Stimulated activated CD4-positive, alpha-beta T cell treated with anti-CD3 and anti-CD28 coated beads, Interleukin-4, amount 100 ng/mL, for 48 hours (primary cell): ENCODE results near the gene ITPRIP.

ENCODE experiments used
- DNase-seq, 2 donors: peaks; one replicate each; pipeline ENCODE4 v3.0.0-alpha.2; 2020; ENCODE audit warnings: low read depth in 2 of 2

ITPRIP gene

DNA sequence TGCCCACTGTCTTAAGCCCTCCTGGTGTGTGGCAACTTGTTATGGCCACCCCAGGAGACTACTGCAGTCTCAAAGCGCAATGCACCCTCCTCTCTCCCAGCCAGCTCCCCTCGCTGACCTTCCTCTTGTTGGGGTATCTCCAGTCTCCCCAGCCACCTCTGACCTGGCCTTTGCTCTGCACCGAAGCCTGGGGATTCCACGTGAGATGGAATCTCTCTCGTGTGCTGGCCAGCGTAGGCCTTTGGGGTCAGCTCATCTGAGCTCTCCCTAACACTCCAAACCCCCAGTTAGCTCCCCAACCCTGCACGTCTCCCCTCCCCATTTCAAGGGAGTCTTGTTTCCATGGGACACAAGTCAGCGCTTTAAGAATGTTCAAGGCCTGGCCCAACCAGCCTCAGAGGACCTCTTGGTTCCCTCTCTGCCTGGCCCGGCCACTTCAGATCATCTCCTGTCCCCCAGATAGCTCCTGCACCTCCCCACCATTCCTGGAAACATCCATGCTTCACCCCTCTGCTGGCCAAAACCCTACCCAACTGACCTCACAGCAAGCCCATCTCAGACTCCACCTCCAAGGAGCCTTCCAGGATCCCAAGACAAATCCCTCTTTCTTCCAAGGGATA is 11.2 kb downstream of the ITPRIP start:
- DNase-seq, result no peak

DNA sequence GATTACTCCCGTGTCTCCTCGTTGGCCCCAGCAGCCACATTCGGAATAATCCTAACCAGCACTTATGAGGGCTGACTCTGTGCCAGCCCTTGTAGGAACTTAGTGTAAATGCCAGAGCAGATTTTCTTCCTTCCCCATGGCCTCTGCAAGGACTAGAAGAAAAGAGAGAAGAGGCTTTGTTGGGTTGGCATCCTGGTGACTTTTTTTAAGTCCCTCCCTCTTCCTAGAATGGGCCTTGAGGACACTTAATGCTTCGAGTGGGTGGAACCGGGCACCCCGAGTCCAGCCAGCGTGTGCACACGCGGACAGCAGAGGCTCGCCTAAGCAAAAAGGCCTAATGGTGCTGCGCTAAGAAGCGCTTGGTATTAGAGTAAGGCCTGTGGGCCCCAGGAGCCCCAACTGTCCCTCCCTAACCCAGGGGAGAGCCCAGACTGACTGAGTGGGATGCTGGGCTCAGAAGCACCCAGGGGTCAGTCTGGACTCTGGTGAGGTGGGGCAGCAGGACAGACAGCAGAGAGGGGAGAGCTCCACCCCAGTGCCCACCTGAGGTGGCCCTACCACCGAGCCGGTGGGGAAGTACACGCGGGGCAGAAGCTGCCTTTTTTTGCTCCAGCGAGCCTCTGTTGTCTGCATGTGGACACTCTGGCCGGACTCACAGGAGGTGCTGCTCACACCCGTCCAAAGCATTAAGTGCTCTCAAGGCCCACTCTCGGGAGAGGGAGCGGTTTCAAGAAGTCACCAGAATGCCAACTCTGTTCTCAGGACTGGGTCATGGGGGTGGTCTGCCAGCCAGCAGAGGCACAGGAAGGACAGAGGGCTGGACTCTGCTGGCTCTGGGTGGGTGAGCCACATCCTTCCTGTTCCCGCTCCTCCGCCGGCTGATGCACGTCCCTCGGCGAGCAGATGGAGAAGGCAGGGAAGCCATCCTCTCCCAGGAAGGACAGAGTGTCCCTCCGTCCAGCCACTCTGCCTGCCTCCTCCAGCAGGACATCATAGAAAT is 12.5 kb downstream of the ITPRIP start:
- no peak for DNase-seq

DNA sequence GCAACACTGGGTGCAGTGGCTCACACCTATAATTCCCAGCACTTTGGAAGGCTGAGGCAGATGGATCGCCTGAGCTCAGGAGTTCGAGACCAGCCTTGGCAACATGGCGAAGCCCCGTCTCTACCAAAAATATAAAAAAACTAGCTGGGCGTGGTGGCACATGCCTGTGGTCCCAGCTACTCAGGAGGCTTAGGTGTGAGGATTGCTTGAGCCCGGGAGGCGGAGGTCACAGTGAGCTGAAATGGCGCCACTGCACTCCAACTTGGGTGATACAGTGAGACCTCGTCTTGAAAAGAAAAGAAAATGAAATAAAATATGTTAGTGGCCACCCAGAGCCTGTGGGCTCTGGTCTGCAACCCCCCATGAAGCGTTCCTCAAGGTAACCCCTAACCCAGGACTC is 13.3 kb downstream of the ITPRIP start:
- DNase-seq, result no peak

DNA sequence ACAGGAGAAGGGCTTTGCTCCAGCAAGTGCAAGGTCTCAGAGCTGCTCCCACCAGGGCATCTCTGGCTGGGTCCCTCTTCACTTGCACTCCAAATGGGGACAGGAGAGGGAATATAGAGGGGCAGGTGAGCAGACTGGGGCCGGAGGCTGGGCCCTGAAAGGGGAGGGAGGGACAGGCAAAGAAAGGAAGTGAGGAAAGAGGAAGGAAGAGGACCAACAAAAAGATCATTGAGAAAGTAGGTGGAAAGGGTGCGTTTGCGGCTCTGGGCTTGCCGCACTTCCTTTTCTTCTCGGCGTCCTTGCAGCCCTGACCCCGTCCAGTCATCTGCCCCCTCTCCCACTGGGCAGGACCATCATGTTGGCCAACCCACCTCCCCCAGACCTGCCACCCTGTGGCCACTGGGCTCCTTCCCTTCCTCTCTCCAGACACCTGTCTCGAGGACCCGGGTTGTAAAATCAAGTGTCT is 14.0 kb downstream of the ITPRIP start:
- no peak for DNase-seq

DNA sequence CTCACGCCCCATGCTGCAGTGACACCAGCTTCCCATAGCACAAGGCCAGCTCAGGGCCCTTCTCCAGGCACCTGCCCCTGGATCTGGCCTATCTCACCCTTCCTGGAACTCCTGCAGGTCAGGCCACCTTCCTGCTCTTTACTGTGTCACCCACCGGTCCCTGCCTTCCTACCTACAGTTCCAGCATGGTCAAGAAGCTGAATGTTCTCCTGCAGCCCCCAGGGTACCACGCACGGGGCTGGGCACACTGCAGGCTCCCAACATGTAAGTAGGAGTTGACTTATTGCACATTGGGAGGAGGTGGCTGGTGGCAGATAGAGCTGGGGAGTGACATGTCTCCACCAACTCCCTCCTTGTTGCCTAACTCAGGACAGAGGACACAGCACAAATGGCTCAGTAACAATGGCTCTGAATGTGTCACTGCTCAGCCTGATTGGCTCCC is 14.5 kb downstream of the ITPRIP start:
- no peak for DNase-seq

DNA sequence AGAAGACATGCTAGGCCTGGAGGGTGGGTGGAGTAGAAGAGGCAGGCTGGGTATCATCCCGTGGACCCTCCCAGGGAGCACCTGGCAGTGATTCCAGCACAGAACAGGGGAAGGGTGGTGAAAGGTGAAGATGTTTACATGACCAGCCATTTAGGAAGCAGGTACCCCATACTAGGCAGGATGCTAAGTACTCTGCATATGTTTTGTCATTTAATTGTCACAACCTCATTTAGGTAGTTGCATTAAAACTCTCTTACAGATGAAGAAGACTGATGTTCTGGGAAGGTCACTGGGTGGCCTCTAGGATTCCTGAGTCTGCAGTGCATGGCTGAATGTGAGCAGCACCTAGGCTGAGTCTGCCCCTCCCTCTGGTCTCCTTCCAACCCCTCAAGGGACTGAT is 15.2 kb downstream of the ITPRIP start:
- no peak for DNase-seq

DNA sequence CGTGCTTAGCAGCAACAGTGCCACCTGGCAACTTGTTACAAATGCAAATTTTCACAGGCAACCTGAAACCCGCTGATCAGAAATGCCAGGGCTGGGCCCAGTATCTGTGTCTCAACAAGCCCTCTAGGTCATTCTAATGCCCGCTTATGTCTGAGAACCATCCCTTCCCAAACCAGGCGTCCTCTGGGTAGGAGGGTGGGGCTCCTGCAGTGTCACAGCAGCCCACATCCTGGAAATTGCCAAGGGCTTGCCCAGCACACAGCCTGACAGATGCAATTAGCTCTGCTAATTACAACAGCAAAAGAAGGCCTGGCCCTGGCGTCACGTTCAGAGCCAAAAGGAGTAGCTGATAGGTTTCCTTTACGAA is 15.9 kb downstream of the ITPRIP start:
- DNase-seq, result no peak

DNA sequence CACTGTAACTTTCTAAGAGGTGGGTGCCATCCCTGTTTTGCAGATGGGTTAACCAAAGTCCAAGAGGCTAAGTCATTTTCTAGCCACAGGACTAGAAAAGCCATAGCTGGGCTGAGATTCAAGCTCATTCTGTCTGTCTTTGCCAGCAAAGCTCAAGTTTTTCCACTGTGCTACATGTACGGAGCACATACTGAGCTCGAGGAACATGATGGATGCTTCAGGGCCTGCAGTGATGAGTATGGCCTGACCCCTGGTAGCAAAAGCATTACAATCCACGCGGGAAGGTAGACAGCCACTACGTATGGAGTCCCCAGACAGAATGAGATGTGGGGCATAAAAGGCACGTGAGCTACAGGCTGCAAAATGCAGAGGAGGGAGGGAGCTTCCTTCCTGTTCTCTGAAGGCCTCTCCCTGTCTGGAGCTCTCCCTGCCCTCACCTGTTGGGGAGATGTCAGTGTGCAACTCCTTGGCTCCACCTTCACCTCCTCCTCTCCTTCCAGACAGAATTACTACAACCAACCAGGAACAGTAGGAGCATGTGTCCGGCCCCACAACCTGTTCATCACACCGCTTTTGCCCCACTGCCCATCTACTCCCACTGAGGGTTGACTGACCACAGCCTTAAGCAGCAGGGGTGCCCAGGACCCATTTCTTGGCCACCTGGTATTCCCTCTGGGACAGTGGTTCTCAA is 16.4 kb downstream of the ITPRIP start:
- DNase-seq, result no peak

DNA sequence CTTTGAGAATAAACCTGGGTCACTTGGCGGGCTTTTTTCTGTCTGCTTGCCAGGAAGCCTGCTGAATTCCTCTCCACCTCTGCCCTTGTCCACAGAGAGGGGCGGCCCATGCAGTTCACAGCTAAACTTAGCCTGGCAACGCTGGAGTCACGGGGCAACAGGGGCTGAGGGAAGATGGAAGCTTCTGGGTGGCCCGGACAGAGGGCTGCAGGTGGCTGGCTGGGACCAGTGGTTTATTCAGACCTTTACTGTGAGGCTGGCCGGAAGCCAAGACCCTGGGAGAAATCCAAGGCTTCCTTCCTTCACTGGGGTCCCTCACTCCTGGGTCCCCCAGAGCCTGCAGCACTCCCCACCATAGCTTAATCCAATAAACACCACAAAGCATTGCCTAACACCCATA is 17.0 kb downstream of the ITPRIP start:
- no peak for DNase-seq

DNA sequence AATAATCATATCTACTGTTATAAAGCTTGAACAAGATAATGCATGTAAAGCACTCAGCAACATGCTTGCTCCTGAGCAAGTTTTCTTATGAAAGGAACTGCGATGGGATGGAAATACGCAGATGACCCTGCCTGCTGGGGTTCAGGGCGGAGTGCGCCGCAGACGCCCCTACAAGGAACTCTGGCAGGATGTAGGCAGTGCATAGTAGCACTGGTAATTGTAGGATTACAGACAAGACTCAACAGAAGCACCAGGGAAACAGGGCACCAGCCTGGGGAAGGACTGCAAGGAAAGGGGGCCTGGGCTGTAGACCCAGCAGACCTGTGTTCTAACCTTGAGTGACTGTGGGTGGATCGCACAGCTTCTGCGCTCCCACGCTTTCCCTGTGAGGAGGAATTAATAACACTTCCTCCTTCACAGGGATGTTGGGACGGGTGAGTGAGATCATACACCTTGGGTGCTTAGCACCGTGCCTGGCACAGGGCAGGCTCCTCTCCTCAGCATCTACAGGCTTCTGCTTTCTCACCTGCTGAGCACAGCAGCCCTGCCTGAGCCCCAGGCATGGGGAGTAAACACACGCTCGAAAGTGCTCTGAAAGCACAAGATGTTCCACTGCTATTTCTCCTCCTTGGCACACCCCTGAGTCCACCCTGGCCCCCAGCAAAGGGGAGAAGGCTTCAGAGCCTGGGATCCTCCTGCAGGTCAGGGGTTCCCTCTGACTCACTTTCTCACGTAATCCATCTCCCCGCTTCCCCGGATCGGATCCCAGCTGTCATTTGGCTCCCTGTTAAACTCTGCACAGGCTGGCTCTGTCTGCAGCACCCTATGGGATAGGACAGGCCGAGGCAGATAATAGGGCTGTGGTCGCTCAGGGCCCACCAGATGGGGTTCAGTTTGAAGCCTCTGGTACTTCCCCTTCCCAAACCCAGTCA is 19.2 kb downstream of the ITPRIP start:
- DNase-seq, result no peak

DNA sequence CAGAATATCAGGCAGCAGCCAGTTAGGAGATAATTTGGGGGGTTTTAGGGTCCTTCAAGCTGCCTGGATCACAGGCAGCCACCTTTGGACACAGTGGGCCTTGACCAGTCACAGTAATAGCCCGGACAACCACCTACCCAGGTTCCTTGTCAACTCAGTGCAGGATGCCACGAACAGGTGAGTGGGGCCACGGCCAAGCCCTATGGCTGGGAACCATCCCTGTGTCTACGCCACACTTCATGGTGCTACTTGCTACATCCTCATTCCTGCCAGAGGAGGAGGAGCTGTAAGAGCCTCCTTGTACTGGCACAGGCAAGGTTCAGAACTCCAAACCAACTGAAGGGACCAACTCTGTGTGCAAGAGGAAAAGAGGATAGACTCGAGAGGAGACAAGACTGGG is 19.9 kb downstream of the ITPRIP start:
- DNase-seq, result no peak

DNA sequence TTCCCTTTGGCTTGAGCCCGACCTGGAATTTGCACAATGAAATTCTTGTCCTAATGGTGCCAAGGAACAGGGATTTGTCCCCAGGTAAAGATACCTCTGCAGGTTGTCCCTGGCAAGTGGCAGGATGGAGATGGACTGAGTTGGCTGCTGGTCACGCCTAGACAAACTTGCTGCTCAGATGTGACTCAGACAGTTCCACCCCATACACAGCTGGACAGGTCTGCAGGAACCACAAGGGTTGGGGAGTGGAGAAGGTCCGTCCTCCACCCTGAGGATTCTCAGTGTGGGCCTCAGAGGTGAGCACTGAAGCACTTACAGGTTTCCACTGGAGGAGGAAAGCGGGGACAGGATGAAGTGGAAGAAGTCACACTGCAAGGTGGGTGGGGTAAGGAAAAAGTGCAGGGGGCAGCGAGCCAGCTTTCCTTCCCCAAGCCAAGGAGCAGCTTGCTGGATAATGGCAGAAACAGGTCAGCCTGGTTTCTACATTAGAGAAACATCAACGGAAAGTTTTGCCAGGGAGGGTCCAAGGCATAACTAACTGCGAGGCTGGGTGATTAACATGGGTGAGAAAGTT is 20.5 kb downstream of the ITPRIP start:
- DNase-seq, result no peak

DNA sequence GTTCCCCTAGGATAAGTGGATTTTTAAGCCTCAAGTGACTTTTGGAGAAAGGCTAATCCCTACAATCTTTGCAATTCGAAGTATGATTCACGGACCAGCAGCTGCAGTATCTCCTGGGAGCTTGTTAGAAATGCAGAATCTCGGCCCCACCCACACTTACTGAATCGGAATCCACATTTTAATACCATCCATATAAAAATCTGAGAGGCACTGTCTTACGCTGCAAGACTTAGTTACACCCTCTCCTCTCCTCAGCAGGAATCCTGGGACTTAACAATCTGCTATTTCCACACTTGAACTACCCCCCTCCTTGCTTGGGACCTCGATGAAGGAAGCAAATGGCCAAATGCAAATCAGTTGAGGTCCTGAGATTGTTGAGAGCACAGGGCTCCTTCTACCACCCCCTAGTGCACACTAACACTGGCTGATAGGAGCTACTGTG is 21.0 kb downstream of the ITPRIP start:
- no peak for DNase-seq

DNA sequence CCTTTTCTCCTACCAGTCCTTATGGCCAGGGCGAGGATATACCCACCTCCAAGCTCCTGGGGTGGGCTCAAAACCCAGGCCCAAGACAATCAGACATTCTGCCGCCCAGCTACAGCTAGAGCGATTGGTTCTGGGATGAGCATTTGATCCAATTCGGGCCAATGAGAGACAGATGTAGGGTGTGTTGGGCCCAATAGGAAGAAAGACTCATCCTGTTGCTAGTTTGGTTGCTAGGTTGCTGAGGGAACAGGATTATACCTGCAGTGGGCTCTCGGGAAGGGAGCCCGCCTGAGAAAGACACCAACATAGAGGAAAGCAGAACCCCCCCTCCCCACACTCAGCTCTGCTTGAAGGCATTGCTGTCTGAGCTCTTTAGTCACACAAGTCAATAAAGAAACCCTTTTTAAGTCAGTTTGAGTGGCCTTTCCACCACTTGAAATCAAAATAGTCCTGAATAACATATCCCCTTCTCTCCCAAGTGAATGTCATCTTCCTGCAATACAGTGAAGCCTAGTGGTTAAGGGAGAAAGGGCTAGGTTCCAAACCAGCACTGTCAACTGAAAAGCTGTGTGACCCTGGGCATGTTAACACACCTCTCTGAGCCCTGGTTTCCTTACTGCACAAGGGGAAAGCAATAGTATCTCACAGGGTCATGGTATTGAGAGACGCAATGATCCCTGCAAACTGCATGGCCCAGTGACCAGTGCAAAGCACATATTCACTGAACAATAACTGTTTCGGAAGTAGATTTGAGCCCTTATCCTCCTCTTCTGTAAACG is 21.8 kb downstream of the ITPRIP start:
- DNase-seq, result no peak

DNA sequence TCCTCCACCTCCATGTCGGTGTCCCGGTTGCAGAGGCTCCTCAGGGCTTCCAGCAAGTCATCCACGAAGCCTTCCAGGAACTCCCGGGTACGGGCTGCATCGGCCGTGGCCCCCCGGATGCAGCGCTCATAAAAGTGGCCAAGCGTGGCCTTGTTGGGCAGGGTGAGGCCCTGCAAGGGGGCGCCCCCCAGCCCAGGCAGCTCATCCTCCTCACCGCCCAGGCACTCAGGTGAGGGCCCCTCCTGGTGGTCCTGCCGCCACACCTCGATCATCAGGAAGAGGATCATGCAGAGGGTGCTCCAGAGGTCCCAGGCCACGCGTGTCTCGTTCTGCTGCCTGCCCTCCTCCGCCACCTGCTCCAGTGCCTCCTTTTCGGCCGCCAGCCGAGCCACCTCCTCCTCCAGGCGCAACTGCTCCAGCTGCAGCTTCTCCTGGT is 22.8 kb downstream of the ITPRIP start:
- DNase-seq, result no peak

DNA sequence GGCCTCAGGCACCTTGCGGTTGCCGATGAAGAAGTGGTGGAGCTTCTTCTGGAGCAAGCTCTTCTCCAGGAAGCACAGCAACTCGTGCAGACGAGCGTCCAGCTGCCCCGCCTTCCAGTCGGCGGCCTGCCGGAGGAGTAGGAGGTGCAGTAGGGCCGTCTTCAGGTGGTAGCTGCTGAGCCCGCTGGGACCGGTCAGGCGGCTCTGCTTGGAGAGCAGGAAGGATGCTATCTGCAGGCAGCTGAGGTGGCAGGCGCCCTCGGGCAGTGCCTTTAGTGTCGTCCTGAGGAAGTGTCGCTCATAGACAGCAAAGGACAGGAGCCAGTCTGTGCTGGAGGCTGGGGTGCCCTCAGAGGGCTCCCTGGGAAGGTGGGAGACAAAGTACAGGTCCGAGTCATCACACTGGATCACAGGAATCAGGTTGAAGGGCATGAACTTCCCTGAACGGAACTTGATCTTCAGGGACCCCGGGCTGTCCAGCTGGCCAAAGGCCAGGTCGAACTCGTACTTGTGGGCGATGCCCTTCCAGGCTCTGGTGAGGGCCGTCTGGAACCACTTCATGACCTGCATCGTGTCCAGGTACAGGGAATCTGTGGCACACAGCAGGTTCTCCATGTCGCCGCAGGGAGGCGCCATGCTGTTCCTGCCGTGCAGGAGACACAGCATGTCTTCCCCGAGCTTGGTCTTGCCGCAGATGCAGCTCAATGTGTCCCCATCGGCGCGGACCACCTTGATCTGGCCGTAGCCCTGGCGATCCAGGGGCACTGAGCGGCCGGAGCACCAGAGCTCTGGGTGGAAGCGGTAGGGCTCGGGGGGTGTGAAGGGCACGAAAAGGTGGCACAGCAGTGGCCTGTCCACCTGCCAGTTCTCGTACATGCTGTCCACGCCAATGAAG is 23.4 kb downstream of the ITPRIP start:
- DNase-seq, result no peak

DNA sequence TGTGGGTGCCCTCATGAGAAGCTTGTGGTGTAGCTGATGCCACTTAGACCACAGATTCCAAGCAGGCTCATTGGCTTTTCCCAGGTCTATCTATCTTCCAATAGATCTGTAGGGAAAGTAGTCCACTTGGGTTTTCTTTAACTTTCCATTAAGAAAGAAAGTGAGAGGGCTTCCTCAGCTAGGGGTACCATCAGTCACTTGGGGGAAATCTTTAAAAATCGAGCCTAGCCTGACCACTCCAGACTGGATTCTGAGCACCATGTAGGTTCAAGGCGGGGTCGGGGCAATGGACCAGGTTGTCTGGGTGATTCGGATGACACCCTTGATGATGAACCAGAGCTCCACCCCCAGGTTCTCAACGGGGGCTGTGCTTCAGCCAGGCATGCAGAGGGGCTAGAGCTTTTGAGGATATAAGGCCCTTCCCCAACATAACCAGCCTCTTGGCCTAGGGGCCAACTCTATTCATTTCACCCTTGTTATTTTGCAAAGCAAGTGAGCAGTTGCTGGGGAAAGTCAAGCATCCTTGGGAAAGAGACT is 27.0 kb downstream of the ITPRIP start:
- DNase-seq, result no peak
